NOMO-1 (cell line): ENCODE results near the gene PIP5K1C.

Experiments used
- DNase-seq, 2 experiments: peaks; one replicate each; lab custom pipeline; 2025; ENCODE audit not compliant: unreplicated experiment in 2 of 2; lab: John Stamatoyannopoulos, UW

The PIP5K1C gene

GRCh38 chr19:3664879-3665642 is 35.2 kb downstream of the PIP5K1C start:
- no peak for DNase-seq

GRCh38 chr19:3663838-3664237 is 36.4 kb downstream of the PIP5K1C start:
- DNase-seq, result no peak

- no peak for DNase-seq
Measured at GRCh38 chr19:3661284-3662238, 38.7 kb downstream of the PIP5K1C start.

- DNase-seq, result no peak
Measured at GRCh38 chr19:3660493-3661219, 39.6 kb downstream of the PIP5K1C start.

GRCh38 chr19:3659746-3660112 is 40.5 kb downstream of the PIP5K1C start:
- no peak for DNase-seq

- DNase-seq, result no peak
Measured at GRCh38 chr19:3658870-3659745, 41.2 kb downstream of the PIP5K1C start.

GRCh38 chr19:3658004-3658869 is 42.0 kb downstream of the PIP5K1C start:
- DNase-seq, result no peak

- no peak for DNase-seq
Measured at GRCh38 chr19:3657395-3657769, 42.9 kb downstream of the PIP5K1C start.

- DNase-seq, result no peak
Measured at GRCh38 chr19:3656747-3657394, 43.4 kb downstream of the PIP5K1C start.

GRCh38 chr19:3656073-3656746 is 44.1 kb downstream of the PIP5K1C start:
- no peak for DNase-seq

GRCh38 chr19:3655402-3656072 is 44.7 kb downstream of the PIP5K1C start:
- DNase-seq, result no peak

GRCh38 chr19:3653865-3654513 is 46.3 kb downstream of the PIP5K1C start:
- no peak for DNase-seq

GRCh38 chr19:3653081-3653795 is 47.0 kb downstream of the PIP5K1C start:
- DNase-seq, result no peak

- no peak for DNase-seq
Measured at GRCh38 chr19:3652422-3652821, 47.8 kb downstream of the PIP5K1C start.

- no peak for DNase-seq
Measured at GRCh38 chr19:3651684-3652083, 48.6 kb downstream of the PIP5K1C start.

GRCh38 chr19:3649888-3650287 is 50.4 kb downstream of the PIP5K1C start:
- DNase-seq, result no peak
